GM21576 (cell line): Measurements from ENCODE around the gene PHETA2.
A peak's percentile ranks its signal among the peaks of the same experiment; 100 is the strongest.
"Not testable (repeated sequence)": the region's sequence is repeated elsewhere in the genome, so short reads cannot be mapped to it uniquely, and the experiment has no call there.

Experiments used
- ATAC-seq: cut with Tn5 transposase; IDR thresholded peaks from one replicate; pipeline ENCODE4 v1.9.1; 2021; ENCODE audit warnings: mild to moderate bottlenecking, moderate library complexity; ENCODE audit not compliant: unreplicated experiment

Gene PHETA2

DNA sequence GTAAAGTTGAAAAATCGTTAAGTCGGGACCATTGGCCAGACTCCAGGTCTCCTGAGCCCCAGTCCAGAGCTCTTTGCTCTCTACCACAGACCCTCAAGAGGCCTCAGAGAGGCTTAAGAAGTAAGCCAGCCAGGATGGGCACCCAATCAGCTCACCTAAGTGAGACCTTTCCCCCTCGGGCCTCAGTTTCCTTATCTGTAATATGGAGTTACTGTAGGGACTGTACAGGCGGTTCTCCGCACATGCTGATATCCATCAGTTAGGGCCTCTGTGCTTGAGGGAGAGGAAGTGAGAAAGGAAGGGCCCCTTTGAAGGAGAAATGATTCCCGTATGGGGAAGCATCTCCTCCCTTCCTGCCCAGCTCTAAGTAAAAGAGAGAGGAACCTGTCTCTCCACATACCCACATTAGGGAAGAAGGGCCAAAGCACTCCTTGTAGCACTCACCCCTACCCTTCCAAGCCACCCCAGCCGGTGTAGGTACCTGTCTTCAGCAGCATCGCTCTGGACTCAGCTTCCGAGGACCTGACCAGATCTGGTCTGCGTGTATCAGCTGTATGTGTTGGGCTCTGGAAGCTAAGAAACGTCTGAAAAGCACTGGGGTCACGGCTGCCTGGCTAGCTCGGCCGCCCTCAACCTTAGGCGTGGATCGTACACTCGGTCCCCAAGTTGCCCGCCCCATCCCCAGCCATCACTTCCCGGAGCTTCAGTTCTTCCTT, 4.1 kb upstream of the PHETA2 start:
- ATAC-seq, result peak; percentile 4

- peak; percentile 87 for ATAC-seq
These were observed 3.3 kb upstream of the PHETA2 start, which contains the start of gene NAGA for GRCh38 chr22:42070517-42071422. TSS of gene NAGA (minus strand) at chr22:42070812. CDS start at chr22:42070297, 515 bp downstream.

DNA sequence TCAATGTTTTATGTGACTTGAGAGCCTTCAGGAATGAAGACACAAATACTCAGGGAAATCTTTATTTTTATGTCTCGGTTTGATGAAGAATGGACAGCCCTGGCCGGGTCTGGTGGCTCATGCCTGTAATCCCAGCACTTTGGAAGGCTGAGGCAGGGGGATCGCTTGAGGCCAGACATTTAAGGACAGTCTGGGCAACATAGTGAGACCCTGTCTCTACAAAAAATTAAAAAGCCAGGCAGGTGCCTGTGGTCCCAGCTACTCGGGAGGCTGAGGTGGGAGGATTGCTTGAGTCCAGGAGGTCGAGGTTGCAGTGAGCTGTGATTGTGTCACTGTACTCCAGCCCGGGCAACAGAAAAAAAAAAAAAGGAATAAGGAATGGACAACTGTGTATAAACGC, 2.5 kb upstream of the PHETA2 start:
- ATAC-seq, result not testable (repeated sequence)

GRCh38 chr22:42072606-42073330, 1.3 kb upstream of the PHETA2 start:
- ATAC-seq, result no peak

GRCh38 chr22:42073621-42074041, 417 bp upstream of the PHETA2 start:
- ATAC-seq, result no peak

DNA sequence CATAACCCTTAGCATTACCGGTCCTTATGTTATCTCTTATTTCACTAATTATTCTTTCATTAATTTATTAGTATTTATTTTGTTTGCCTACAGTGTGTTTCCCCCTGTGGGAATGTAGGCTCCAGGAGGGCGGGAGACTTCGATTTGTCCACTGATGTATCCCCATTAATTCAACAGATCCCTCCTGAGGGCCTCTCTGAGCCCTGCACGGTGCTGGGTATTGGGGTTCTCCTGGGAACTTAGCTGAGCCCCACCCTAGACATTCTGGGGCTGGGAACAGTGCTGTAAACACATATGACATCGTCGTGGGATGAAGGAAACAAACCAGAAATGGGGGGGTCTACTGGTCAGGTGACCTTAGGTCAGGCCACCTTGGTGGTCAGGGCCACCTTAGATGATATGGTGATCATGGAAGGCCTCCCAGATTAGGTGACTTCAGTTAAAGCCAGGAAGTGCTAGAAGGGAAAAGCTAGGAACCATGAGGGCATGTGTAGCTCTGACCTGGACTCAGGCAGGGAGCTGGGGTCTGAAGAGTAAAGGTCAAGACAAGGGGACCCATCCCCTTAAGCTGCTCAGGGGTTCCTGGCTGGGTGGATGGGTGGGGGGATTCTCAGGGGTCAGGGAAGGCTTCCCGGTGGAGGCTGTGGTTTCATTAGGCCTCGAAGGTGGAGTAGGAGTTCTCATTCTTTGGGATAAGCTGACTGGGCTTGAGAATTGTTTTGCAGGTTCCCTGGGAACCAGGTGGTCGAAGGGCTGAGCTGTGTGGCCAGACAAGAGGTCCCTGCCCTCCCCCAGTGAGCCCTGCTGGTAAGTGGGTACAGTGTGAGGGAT, 1.0 kb downstream of the PHETA2 start:
- no peak for ATAC-seq

DNA sequence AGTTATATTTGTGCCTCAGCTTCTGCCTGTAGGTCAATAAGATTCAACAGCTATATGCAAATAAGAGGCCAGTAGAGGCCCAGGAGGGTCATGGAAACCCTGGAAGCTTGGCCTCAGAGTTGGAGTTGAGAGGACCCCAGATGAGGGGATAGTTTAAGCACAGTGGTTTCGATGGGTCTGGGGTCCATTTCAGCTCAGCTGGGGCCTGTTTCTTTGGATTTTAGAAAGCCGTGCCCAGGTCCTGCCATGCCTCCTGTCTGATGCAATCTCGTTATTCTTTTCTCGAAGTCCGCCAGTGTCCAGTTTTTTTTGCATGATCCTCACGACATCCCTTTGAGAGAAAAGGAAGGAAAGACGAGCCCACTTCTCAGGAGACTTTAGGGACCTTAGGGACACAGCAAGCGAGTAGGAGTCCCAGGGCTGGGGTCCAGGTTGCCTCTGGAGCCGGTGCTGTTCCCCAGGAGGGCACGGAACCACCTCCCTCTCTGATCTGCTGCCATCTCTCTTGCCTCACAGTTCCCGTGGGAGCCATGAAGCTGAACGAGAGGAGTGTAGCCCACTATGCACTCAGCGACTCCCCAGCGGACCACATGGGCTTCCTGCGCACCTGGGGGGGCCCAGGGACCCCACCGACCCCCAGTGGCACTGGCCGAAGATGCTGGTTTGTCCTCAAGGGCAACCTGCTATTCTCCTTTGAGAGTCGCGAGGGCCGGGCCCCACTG, 2.9 kb downstream of the PHETA2 start:
- no peak for ATAC-seq

DNA sequence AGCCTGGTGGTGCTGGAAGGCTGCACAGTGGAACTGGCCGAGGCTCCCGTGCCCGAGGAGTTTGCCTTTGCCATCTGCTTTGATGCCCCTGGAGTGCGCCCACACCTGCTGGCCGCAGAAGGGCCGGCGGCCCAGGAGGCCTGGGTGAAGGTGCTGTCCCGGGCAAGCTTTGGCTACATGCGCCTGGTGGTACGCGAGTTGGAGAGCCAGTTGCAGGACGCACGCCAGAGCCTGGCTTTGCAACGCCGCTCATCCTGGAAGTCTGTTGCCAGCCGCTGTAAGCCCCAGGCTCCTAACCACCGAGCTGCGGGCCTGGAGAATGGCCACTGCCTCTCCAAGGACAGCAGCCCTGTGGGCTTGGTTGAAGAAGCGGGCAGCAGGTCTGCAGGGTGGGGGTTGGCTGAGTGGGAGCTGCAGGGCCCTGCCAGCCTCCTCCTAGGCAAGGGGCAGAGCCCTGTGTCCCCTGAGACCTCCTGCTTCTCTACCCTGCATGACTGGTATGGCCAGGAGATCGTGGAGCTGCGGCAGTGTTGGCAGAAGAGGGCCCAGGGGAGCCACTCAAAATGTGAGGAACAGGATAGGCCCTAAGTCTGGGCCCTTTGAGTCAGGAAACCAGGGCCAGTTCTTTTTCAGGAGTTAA, 3.6 kb downstream of the PHETA2 start:
- no peak for ATAC-seq

GRCh38 chr22:42078469-42079318, 4.6 kb downstream of the PHETA2 start:
- ATAC-seq, result peak; percentile 2

DNA sequence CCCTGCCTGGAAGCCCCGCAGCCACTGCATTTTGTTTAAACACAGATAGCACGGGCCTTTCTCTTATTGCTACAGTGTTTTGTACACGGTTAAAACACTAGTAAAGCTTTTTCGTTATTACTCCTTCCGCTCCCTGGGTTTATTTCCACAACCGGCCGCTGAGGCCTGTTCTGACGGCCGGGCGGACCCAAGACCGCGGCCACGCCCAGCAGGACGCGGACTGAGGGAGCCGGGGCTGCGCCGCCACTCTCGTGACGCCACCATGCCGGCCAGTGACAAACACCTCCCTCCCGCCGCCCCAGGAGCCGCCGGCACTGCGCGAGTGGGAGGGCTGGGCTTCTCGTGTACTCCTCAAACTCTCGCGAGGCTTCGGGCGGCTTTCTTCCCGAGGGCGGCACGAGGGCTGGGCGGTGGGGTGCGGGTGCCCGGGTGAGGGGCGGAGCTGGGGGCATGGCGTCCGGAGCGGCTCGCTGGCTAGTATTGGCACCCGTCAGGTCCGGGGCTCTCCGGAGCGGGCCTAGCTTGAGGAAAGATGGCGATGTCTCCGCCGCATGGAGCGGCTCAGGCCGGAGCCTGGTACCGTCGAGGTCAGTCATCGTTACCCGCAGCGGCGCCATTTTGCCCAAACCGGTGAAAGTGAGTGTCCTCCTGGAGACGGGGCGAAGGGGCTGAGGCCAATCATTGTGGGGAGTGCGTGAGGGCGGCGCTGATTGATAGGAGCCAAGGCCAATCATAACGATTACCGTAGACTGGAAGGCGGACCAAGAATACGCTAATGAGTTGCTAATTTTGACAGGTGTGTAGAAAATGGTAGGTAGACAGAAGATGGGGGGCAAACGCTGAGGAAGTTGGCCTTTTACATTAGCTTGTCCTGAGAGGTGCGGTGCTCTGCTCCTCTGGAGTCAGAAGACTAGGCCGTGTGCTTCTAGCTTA, 5.5 kb downstream of the PHETA2 start, which contains the start of gene SMDT1:
TSS of gene SMDT1 (plus strand) at position 382 of the 933 bp plus-strand sequence. CDS start at position 451, 69 bp downstream.
- ATAC-seq, result peak; percentile 81

GRCh38 chr22:42080287-42080686, 6.2 kb downstream of the PHETA2 start:
- ATAC-seq, result no peak

GRCh38 chr22:42083119-42083518, 9.1 kb downstream of the PHETA2 start:
- ATAC-seq, result no peak

DNA sequence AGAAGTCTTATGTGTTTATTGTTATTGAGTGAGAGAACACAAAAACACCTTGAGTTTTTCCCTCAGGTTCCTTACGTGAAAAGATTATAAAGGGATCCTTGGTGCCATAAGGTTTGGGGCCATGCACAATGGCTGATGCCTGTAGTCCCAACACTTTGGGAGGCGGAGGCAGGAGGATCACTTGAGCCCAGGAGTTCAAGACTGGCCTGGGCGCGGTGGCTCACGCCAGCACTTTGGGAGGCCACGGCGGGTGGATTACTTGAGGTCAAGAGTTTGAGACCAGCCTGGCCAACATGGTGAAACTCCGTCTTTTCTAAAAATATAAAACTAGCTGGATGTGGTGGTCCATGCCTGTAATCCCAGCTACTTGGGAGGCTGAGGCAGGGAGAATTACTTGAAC, 10.8 kb downstream of the PHETA2 start:
- ATAC-seq, result no peak

- no peak for ATAC-seq
These were observed 12.0 kb downstream of the PHETA2 start for GRCh38 chr22:42086051-42086450.

GRCh38 chr22:42090596-42091454, 16.8 kb downstream of the PHETA2 start, which contains the start of gene NDUFA6:
TSS of gene NDUFA6 (minus strand) at chr22:42090772. CDS start at chr22:42090744, 28 bp downstream.
- ATAC-seq, result peak; percentile 87

GRCh38 chr22:42091455-42091782, 17.4 kb downstream of the PHETA2 start:
- ATAC-seq, result no peak
